Central memory CD8-positive, alpha-beta T cell (primary cell): ENCODE measurements around the gene COL8A2.
A peak's percentile ranks its signal among the peaks of the same experiment; 100 is the strongest.

ENCODE experiments used
- ATAC-seq: fragments of 150-1000 bp; cut with Tn5 transposase; replicated peaks from 2 replicates; pipeline ENCODE4 v1.10.0; 2022; ENCODE audit warnings: mild to moderate bottlenecking, moderate FRiP score, moderate number of reproducible peaks; ENCODE audit not compliant: poor library complexity, severe bottlenecking; ENCODE audit errors: extremely low read depth
- DNase-seq, 2 donors: peaks; one replicate each; pipeline ENCODE4 v3.0.0; 2021; ENCODE audit warnings: low spot score in 2 of 2
- H3K27ac Mint-ChIP-seq: one replicate; pipeline ENCODE4 v1.8.0; 2022; ENCODE audit warnings: low read depth, mild to moderate bottlenecking, moderate library complexity, mixed read lengths
- H3K27me3 Mint-ChIP-seq: one replicate; pipeline ENCODE4 v1.8.0; 2022; ENCODE audit warnings: mixed read lengths
- H3K36me3 Mint-ChIP-seq: one replicate; pipeline ENCODE4 v1.8.0; 2022; ENCODE audit warnings: mild to moderate bottlenecking, moderate library complexity, mixed read lengths; ENCODE audit not compliant: insufficient read depth
- H3K4me1 Mint-ChIP-seq: one replicate; pipeline ENCODE4 v1.8.0; 2022; ENCODE audit warnings: mixed read lengths
- H3K4me3 Mint-ChIP-seq: one replicate; pipeline ENCODE4 v1.8.0; 2022; ENCODE audit warnings: mild to moderate bottlenecking, moderate library complexity, mixed read lengths
- H3K9me3 Mint-ChIP-seq: one replicate; pipeline ENCODE4 v1.8.0; 2022; ENCODE audit warnings: mixed read lengths

Gene COL8A2

DNA sequence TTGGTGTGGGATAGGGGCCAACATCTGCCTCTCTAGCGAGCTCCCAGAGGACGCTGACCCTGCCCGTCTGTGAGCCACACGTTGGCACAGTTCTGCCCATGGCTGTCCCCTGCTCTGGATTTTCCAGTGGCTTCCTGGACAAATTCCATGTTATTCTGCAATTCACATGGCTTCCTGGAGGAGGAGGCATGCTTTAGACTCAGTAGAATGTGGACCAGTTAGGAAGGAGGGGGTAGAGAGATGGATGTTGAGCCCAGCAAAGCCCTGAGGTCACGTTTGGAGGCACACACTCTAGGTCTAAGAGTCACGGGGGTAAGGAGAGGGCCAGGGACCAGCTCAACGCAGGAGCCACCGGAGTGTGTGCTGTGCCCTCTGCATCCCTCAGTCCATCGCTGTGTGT lies 12.2 kb downstream of the COL8A2 start:
- no peaks in the 10 kb centered on the region for H3K27me3 Mint-ChIP-seq
- no peaks in the 10 kb centered on the region for H3K9me3 Mint-ChIP-seq
- H3K36me3 Mint-ChIP-seq: peaks cover 2% of the 10 kb centered on the region
- H3K4me1 Mint-ChIP-seq: peaks cover 6% of the 10 kb centered on the region
- DNase-seq (no peak), ATAC-seq (no peak)
- no peak overlapping the region for H3K4me3 Mint-ChIP-seq
- no peak overlapping the region for H3K27ac Mint-ChIP-seq

DNA sequence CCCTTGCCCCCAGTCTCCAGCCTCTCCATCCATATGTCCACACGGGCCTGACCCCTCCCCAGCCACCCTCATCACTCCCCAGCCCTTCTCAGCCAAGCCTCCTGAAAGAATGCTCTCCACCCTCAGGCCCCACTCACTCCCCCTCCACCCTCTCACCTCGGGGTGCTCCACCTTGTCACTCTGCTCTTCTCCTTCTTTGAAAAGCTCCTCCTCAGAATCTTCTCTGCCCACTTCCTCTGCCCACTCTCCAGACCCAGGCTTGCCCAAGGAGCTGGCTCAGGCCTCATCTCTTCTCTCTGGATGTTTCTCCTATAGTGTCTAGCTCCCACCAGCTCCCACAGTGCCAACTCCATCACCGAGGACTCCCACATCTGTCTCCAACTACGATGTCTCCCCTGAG lies 13.9 kb downstream of the COL8A2 start:
- Mint-ChIP-seq H3K4me1 (peaks cover 6% of the 10 kb centered on the region), H3K36me3 (peaks cover 2% of the 10 kb centered on the region), H3K27me3 (no peaks in the 10 kb centered on the region), H3K4me3 (no peak overlapping the region), H3K9me3 (no peaks in the 10 kb centered on the region), H3K27ac (no peak overlapping the region)
- DNase-seq (no peak), ATAC-seq (no peak)

DNA sequence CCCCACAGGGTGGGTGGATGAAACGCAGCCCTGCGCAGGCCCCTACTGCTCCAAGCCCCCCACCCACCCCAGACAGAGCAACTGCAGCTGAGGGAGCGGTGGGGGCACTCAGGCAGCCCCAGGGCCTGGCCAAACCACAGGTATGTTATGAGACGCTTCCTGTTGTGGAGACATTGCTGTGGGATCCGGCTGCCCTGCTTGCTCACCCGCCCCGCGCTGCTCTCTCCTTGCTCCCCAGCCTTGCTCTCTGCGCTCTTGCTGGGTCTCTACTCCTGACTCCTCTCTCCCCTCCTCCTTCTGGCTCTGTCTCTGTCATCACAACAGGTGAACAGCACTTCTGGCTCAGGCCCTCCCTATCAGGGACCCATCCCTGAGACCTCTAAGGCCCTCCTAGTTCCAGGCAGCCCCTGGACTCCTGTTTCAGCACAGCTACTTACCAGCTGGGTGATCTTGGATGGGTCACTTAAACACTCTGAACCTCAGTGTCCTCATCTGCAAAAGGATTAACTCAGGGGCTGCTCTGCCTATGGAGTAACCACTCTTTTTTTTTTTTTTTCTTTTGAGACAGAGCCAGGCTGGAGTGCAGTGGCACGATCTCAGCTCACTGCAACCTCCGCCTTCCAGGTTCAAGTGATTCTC lies 15.9 kb downstream of the COL8A2 start:
- no peaks in the 10 kb centered on the region for H3K9me3 Mint-ChIP-seq
- peaks cover 6% of the 10 kb centered on the region for H3K4me1 Mint-ChIP-seq
- no peaks in the 10 kb centered on the region for H3K27me3 Mint-ChIP-seq
- H3K36me3 Mint-ChIP-seq: peaks cover 2% of the 10 kb centered on the region
- peak overlapping the region; percentile 54 for H3K27ac Mint-ChIP-seq
- H3K4me3 Mint-ChIP-seq: no peak overlapping the region
- DNase-seq: no peak
- peak; percentile 97 for ATAC-seq

DNA sequence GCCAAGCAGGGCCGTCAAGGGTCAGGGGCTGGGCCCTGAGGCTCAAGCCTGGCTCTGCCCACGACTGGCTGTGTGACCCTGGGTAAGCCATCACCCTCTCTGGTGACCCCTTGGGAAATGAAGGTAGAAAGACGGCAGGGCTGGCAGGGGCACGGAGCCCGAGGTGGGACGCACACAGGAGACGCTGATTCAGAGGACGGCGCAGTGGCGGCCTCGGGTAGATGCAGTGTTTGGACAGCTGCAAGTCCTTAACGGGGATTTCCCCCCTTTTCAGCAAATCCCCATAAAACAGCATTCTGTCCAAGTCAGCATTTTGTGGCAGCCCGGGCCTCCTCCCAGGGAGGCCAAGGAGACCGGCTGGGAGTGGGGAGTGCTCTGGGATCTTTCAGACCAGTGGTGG lies 16.7 kb downstream of the COL8A2 start:
- H3K27me3 Mint-ChIP-seq: no peaks in the 10 kb centered on the region
- H3K4me1 Mint-ChIP-seq: peaks cover 6% of the 10 kb centered on the region
- no peaks in the 10 kb centered on the region for H3K9me3 Mint-ChIP-seq
- no peak overlapping the region for H3K27ac Mint-ChIP-seq
- DNase-seq (no peak), ATAC-seq (no peak)
- H3K36me3 Mint-ChIP-seq: no peaks in the 10 kb centered on the region
- H3K4me3 Mint-ChIP-seq: no peak overlapping the region

DNA sequence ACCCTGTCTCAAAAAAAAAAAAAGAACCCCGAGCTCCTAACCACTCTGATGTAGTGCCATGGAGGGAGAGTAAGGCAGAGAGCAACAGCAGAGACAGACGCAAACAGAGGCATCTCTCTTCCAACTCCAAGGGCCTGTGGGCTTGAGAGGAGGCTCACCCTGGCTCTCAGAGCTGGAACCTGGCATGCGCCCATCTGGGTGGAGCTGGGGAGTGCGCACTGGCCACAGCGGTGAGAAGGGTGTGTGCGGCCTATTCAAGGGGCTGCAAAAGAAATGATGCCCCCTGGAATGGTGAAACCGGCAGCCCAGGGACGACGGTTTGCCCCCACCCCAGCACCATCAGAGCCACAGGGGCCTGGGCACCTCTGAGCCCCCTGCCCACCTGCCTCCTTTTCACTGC lies 17.6 kb downstream of the COL8A2 start:
- peaks cover 6% of the 10 kb centered on the region for H3K4me1 Mint-ChIP-seq
- ATAC-seq (no peak), DNase-seq (no peak)
- no peaks in the 10 kb centered on the region for H3K27me3 Mint-ChIP-seq
- H3K4me3 Mint-ChIP-seq: no peak overlapping the region
- H3K9me3 Mint-ChIP-seq: no peaks in the 10 kb centered on the region
- H3K36me3 Mint-ChIP-seq: no peaks in the 10 kb centered on the region
- H3K27ac Mint-ChIP-seq: peak overlapping the region; percentile 35

DNA sequence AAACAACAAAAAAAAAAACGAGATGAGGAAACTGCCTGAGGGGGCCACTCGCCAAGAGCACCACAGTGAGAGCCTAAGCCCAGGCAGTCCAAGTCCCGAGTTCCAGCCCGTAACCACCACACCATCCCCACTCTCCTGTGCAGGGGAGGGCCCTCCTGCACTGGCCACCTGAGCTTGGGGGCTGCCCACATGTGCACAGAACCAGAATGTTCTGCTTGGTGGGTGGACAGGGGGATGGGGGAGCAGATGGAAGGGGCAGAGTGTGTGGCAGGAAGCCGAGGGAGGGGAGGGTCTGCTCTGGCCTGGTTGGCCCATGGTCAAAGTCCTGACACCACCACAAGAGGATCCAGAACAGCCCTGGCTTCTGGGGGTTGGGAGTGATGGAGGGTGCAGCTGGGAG lies 18.8 kb downstream of the COL8A2 start:
- H3K36me3 Mint-ChIP-seq: no peaks in the 10 kb centered on the region
- H3K4me3 Mint-ChIP-seq: no peak overlapping the region
- no peaks in the 10 kb centered on the region for H3K27me3 Mint-ChIP-seq
- peaks cover 6% of the 10 kb centered on the region for H3K4me1 Mint-ChIP-seq
- no peaks in the 10 kb centered on the region for H3K9me3 Mint-ChIP-seq
- DNase-seq: no peak
- ATAC-seq: no peak
- H3K27ac Mint-ChIP-seq: no peak overlapping the region

DNA sequence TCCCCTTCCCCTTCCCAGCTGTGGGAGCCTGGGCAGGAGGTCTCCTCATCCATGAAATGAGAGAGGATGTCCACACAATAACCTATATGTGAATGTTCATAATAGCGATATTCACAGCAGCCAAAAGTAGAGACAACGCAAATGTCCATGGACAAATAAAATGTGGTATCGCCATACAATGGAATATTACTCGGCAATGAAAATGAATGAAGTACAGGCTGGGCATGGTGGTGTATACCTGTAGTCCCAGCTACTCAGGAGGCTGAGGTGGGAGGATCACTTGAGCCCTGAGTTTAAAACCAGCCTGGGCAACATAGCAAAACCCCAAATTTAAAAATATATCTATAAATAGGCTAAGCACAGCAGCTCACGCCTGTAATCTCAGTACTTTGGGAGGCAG lies 23.5 kb downstream of the COL8A2 start:
- no peak overlapping the region for H3K4me3 Mint-ChIP-seq
- no peak for ATAC-seq
- no peak overlapping the region for H3K27ac Mint-ChIP-seq

DNA sequence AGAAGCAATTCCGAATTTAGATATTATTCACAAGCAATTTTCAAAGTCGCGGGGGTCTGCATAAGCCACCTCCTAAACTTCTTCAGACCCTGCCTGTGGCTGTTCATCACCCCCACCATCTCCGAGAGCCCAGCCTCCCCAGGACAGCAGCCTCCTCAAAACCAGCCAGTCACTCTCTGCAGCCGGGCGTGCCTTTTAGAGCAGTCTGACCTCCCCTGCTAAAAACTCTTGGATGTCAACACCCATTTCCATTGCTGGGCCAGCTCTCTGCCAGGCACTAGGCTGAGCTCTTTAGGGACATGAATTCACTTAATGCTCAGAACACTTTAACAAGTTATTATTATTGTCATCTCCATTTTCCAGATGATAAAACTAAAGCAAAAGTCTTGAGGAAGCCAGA lies 24.6 kb downstream of the COL8A2 start:
- DNase-seq: no peak
- Mint-ChIP-seq H3K27me3 (no peaks in the 10 kb centered on the region), H3K4me1 (no peaks in the 10 kb centered on the region), H3K36me3 (peaks cover 12% of the 10 kb centered on the region), H3K9me3 (no peaks in the 10 kb centered on the region), H3K4me3 (no peak overlapping the region), H3K27ac (no peak overlapping the region)
- ATAC-seq: no peak

More for the DNA sequence above, 23.5 kb downstream of the COL8A2 start:
- Mint-ChIP-seq H3K27me3 (no peaks in the 10 kb centered on the region), H3K9me3 (no peaks in the 10 kb centered on the region), H3K36me3 (peaks cover 3% of the 10 kb centered on the region), H3K4me1 (no peaks in the 10 kb centered on the region)
- DNase-seq: no peak

DNA sequence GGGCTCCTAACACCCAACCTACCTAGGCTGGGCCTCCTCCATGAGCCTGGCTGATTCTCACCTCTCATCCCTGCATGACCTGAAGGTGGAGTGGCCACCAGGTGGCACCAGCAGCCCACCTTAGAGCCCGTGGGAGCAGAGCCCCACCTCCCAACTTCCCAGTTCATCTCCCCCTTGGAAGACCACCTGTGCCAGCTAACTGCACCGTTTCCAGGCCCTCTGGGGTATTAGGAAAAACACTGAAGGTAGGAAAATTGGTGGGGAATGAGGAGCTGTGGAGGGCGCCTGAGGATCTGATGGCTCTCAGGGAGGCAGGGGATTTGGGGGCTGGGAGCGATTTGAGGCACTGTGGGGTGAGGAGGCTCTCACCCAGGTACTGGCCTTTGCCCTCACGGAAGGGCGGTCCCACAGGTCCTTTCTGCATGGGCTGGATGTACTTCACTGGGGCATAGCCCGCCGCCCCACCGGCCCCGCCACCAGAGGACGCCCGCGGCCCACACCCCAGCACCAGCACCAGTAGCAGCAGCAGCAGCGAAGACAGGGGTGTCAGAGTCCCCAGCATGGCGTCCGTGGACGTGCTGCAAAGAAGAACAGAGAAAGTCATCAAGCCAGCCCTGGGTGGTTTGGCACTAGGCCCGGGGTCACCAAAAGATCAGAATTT lies 25.2 kb downstream of the COL8A2 start:
- Mint-ChIP-seq H3K9me3 (no peaks in the 10 kb centered on the region), H3K4me3 (no peak overlapping the region), H3K27ac (no peak overlapping the region), H3K4me1 (no peaks in the 10 kb centered on the region), H3K36me3 (peaks cover 12% of the 10 kb centered on the region), H3K27me3 (no peaks in the 10 kb centered on the region)
- DNase-seq: peak; percentile 58 to 63
- ATAC-seq: peak; percentile 74

DNA sequence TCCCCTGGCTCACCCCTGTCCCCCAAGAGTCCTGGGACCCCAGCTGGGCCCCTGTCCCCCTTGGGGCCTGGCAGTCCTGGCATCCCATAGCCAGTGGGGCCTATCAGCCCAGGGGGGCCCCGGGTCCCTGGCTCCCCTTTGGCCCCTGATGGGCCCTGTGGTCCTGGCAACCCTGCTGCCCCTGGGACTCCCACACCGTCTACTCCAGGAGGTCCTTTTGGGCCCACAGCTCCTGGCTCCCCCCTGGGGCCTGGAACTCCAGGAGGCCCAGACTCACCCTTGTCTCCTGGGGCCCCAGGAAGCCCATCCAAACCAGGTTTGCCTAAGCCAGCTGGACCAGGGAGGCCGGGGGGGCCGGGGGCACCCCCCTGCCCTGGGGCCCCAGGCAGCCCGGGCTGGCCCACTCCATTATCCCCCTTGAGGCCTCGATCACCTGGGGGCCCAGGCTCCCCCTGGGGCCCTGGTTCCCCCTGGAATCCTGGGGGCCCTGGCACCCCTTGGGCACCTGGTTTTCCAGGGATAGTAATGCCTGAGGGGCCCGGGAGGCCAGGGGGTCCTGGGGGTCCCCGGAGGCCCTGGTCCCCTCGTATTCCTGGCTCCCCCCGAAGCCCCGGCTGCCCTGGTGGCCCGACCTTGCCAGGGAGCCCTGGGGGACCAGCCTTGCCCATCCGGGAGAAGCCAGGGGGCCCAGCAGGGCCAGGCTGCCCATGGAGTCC lies 26.2 kb downstream of the COL8A2 start:
- ATAC-seq: no peak

DNA sequence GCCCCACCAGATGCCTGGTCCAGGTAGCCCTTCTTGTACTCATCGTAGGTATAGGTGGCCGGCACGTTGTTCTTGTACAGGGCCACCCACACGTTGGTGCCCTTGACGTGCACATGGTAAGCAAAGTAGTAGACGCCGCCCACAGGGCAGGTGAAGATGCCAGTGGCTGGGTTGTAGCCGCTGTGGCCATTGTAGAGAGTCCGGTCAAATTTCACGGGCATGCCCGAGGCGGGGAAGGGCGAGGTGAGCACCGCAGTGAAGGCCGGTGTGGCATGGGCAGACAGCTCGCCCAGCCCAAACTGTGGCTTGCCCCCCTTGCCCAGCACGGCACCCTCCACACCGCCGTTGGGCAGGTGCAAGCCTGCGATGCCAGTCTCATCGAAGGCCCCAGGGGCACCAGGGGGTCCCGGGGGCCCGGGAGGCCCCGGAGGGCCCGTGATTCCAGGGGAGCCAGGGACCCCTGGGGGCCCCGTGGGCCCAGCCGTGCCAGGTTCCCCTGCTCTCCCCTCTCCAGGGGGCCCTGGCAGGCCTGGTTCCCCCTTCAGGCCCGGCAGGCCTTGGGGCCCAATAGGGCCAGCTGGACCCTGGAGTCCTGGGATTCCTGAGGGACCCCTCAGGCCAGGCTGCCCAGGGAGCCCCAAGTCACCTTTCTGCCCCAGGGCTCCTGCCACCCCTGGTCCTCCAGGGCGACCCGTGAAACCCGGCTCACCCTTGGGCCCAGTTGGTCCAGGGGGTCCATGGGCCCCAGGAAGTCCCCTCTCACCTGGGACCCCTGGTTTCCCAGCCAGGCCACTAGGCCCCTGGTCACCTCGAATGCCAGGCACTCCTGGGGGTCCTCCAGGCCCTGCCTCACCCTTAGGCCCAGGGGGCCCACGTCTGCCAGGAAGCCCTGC lies 27.1 kb downstream of the COL8A2 start:
- H3K27me3 Mint-ChIP-seq: no peaks in the 10 kb centered on the region
- no peak for ATAC-seq
- no peak for DNase-seq
- H3K4me3 Mint-ChIP-seq: no peak overlapping the region
- H3K36me3 Mint-ChIP-seq: peaks cover 16% of the 10 kb centered on the region
- peaks cover 5% of the 10 kb centered on the region for H3K4me1 Mint-ChIP-seq
- no peak overlapping the region for H3K27ac Mint-ChIP-seq
- H3K9me3 Mint-ChIP-seq: no peaks in the 10 kb centered on the region

More for the DNA sequence above, 26.2 kb downstream of the COL8A2 start:
- Mint-ChIP-seq H3K4me3 (no peak overlapping the region), H3K4me1 (no peaks in the 10 kb centered on the region), H3K27ac (no peak overlapping the region), H3K9me3 (no peaks in the 10 kb centered on the region), H3K27me3 (no peaks in the 10 kb centered on the region), H3K36me3 (peaks cover 16% of the 10 kb centered on the region)
- DNase-seq: no peak
